ENCODE measurements around the gene HBE1.

The HBE1 gene

DNA sequence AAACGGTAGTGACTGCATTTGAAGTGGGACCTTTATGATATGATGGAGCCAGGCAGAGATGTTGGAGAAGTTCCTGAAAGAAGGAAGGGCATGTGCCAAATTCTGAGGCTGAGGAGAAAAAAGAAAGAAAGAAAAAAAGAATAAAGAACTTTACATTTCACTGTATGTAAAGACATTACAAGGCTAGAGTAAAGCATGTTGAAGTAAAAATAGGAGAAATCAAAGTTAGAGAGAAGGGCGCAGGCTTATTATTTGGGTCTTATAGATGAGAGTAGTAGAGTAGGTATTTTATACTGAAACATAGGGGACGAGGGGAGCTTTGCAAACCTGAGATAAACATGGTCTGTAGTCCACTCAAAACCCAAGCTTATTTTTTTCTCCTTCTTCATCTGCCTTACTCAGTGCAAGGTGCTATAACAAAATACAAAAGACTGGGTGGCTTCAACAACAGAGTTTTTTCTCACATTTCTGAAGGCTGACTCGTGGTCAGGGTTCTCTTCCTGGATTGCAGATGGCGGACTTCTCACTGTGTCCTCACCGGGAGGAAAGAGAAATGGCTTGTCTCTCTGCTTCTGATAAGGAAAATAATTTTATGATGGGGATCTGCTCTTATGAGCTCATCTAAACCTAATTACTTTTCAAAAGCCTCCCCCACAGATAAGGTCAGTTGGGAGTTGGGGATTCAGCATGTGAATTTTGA is 22.8 kb downstream of the HBE1 start:
- H3K4me3 ChIP-seq (ENCODE audit: low read depth, low read length): no peak overlapping the region
- no peak for TF ChIP-seq CTCF (IDR thresholded peaks at IDR 0.05; ENCODE audit: borderline replicate concordance, insufficient read depth, low read depth, low read length)

DNA sequence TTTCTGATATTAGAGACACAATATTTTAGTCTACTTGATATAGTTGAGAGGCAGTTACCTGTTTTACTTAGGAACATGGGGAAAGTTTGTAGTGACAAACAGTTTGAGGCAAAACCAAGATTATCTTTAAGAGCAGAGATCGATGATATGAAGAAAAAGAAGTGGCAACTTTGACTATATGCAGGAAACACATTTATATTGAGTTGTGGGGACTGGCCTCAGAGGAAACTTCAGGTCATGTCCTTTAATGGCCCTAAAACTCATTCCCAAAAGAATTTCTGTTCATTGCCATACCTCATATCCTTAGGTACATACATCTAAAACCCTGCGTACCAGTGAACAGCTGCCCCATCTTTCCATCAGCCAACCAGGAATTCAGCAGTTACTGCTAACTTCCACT is 24.6 kb downstream of the HBE1 start:
- no peak for TF ChIP-seq CTCF (IDR thresholded peaks at IDR 0.05; ENCODE audit: borderline replicate concordance, insufficient read depth, low read depth, low read length)
- no peak overlapping the region for H3K4me3 ChIP-seq (ENCODE audit: low read depth, low read length)

DNA sequence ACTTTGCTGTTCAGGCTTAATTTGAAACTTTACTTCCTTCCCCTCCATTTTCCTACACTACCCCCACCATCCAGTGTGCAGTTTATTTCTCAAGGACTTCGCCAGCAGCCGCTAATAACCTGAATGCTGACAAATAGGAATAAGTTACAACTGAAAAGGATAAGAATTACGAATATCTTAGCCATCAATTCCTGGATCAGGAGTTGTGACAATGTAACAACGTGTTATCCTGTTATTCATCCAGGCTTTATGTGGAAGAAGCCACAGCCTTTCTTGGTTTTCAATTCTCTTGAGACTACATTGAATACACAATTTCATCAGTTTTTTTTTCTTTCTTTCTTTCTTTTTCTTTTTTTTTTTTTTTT is 25.9 kb downstream of the HBE1 start:
- TF ChIP-seq CTCF (IDR thresholded peaks at IDR 0.05; ENCODE audit: borderline replicate concordance, insufficient read depth, low read depth, low read length): no peak
- H3K4me3 ChIP-seq (ENCODE audit: low read depth, low read length): no peak overlapping the region

GRCh38 chr11:5242933-5243815 is 26.6 kb downstream of the HBE1 start:
- TF ChIP-seq CTCF (IDR thresholded peaks at IDR 0.05; ENCODE audit: borderline replicate concordance, insufficient read depth, low read depth, low read length): no peak
- no peak overlapping the region for H3K4me3 ChIP-seq (ENCODE audit: low read depth, low read length)

DNA sequence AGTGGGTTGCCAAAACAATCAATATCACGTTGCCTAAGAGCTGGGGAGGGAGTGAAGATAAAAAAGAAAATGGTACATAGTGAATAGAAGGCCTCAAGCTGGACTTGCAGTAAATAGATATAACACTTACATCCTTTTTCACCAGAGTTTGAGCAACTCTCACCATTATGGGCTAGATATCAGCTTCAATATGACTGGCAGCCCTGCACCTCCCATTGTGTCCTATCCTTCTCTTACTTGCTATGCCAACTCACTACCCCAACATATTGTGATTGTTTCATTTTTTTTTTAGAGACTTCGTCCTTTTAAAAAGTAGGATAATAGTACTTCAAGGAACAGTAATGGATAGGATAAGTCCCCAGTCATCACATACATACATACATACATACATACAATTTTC is 27.5 kb downstream of the HBE1 start:
- no peak overlapping the region for H3K4me3 ChIP-seq (ENCODE audit: low read depth, low read length)
- no peak for TF ChIP-seq CTCF (IDR thresholded peaks at IDR 0.05; ENCODE audit: borderline replicate concordance, insufficient read depth, low read depth, low read length)

DNA sequence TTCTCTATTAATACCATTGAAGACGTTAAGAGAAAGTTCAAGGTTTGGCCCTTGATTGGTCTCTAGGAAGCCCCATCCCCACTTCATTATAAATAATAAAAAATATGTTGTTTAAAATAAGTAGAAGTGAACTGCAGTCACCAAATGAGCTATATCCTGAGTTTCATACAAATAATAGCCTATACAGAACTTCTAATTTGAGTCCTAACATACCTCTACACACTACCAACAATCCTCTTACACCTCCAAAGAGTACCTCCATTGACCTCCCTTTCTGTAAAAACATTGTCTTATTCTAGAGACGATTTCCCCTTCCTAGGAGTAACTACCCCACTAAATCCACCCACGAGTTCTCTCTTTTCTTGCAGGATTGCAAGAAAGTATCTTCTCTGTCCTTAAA is 28.3 kb downstream of the HBE1 start:
- TF ChIP-seq CTCF (IDR thresholded peaks at IDR 0.05; ENCODE audit: borderline replicate concordance, insufficient read depth, low read depth, low read length): no peak
- H3K4me3 ChIP-seq (ENCODE audit: low read depth, low read length): no peak overlapping the region

- H3K4me3 ChIP-seq (ENCODE audit: low read depth, low read length): no peak overlapping the region
- no peak for TF ChIP-seq CTCF (IDR thresholded peaks at IDR 0.05; ENCODE audit: borderline replicate concordance, insufficient read depth, low read depth, low read length)
Observed at GRCh38 chr11:5240458-5240857, 29.3 kb downstream of the HBE1 start.

Data from GM12875 (cell line).